CD4-positive, alpha-beta T cell (primary cell): Measurements from ENCODE around the gene WWOX. TPM values are rescaled to one million over a fixed set of nuclear protein-coding genes. Genes with fewer than 3 reads are reported as not detected.

Source experiments
- ATAC-seq: fragments of 200-7000 bp; cut with Tn5 transposase; one replicate; pipeline ENCODE4 v1.10.0; 2022; ENCODE audit warnings: mild to moderate bottlenecking; ENCODE audit not compliant: poor library complexity
- CTCF ChIA-PET: fragments of 350-600 bp; sonication (Branson Sonifier 250); formaldehyde crosslinking; loops from one replicate; lab custom pipeline; 2021; ENCODE audit warnings: antibody characterized with exemption, inconsistent platforms; lab: Charles Lee
- POLR2A ChIA-PET: fragments of 350-600 bp; sonication (Branson Sonifier 250); formaldehyde crosslinking; loops from one replicate; lab custom pipeline; 2021; ENCODE audit warnings: antibody characterized with exemption, inconsistent platforms; lab: Charles Lee
- DNase-seq, 14 experiments: peaks; one replicate each; pipeline ENCODE4 v3.0.0-alpha.2; 2013 to 2020; ENCODE audit warnings: mixed read lengths in 2 of 14
- H3K27ac ChIP-seq, 2 donors: one replicate each; pipeline versions ENCODE4 v1.5.1 to v1.7.0; 2013; ENCODE audit warnings: low read length in 2 of 2, low read depth in 1 of 2, mild to moderate bottlenecking in 1 of 2
- H3K27me3 ChIP-seq, 2 experiments: 1 replicate in 1 of 2; 2 replicates in 1 of 2; pipeline versions ENCODE4 v1.6.1 to v1.7.0; 2013; ENCODE audit warnings: low read length in 2 of 2, control low read depth in 1 of 2, mild to moderate bottlenecking in 1 of 2, moderate library complexity in 1 of 2; ENCODE audit not compliant: insufficient read depth in 2 of 2, control insufficient read depth in 1 of 2
- H3K36me3 ChIP-seq: one replicate; pipeline ENCODE4 v1.6.1; 2013; ENCODE audit warnings: low read length, control low read depth; ENCODE audit not compliant: insufficient read depth
- H3K4me1 ChIP-seq: one replicate; pipeline ENCODE4 v1.6.1; 2013; ENCODE audit warnings: low read length, control low read depth; ENCODE audit not compliant: insufficient read depth
- H3K4me3 ChIP-seq: one replicate; pipeline ENCODE4 v1.5.1; 2013; ENCODE audit warnings: mild to moderate bottlenecking, low read length, moderate library complexity
- H3K9me3 ChIP-seq, 2 experiments: 1 replicate in 1 of 2; 2 replicates in 1 of 2; pipeline versions ENCODE4 v1.6.1 to v1.7.0; 2013; ENCODE audit warnings: low read length in 2 of 2, mild to moderate bottlenecking in 2 of 2, control low read depth in 1 of 2, moderate library complexity in 1 of 2; ENCODE audit not compliant: control insufficient read depth in 1 of 2, insufficient read depth in 1 of 2
- H3K27ac Mint-ChIP-seq: one replicate; pipeline ENCODE4 v1.8.0; 2020; ENCODE audit warnings: mixed read lengths
- H3K27me3 Mint-ChIP-seq: one replicate; pipeline ENCODE4 v1.8.0; 2021; ENCODE audit warnings: mixed read lengths
- H3K36me3 Mint-ChIP-seq: one replicate; pipeline ENCODE4 v1.8.0; 2021; ENCODE audit warnings: low read depth, mixed read lengths
- H3K4me1 Mint-ChIP-seq: one replicate; pipeline ENCODE4 v1.8.0; 2021; ENCODE audit warnings: low read depth, mixed read lengths
- H3K4me3 Mint-ChIP-seq: one replicate; pipeline ENCODE4 v1.8.0; 2020; ENCODE audit warnings: mild to moderate bottlenecking, mixed read lengths
- H3K9me3 Mint-ChIP-seq: one replicate; pipeline ENCODE4 v1.8.0; 2020; ENCODE audit warnings: mixed read lengths
- intact Hi-C, 2 experiments: fragments of 100-400 bp; cut with DNase I in 1 of 2; cut with micrococcal nuclease in 1 of 2; formaldehyde crosslinking; loops; one replicate each; pipeline versions ENCODE4 v1.15.1 to v1.9.0; 2023 to 2025; cut with DNase I, micrococcal nuclease
- total RNA-seq, 174 experiments: library from RNA in 2 of 174; stranded (reverse) in 2 of 174; gene quantifications; one replicate each; pipeline ENCODE4 v1.2.3 and lab custom pipeline; 2021 to 2026
- TF ChIP-seq, protein P1 (sequence below): fragments of 200-600 bp; IDR thresholded peaks from one replicate; pipeline ENCODE4 v1.8.0; 2022; ENCODE audit warnings: antibody characterized with exemption, mild to moderate bottlenecking

WWOX gene
- total RNA-seq, 2 experiments from 2014 or later = 19.3 to 21.7 TPM

- TF ChIP-seq, protein P1, sequence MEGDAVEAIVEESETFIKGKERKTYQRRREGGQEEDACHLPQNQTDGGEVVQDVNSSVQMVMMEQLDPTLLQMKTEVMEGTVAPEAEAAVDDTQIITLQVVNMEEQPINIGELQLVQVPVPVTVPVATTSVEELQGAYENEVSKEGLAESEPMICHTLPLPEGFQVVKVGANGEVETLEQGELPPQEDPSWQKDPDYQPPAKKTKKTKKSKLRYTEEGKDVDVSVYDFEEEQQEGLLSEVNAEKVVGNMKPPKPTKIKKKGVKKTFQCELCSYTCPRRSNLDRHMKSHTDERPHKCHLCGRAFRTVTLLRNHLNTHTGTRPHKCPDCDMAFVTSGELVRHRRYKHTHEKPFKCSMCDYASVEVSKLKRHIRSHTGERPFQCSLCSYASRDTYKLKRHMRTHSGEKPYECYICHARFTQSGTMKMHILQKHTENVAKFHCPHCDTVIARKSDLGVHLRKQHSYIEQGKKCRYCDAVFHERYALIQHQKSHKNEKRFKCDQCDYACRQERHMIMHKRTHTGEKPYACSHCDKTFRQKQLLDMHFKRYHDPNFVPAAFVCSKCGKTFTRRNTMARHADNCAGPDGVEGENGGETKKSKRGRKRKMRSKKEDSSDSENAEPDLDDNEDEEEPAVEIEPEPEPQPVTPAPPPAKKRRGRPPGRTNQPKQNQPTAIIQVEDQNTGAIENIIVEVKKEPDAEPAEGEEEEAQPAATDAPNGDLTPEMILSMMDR = no peak
- no peak overlapping the region for H3K4me3 Mint-ChIP-seq
Observed at GRCh38 chr16:78583441-78583840, 484.0 kb downstream of the WWOX start.

DNA sequence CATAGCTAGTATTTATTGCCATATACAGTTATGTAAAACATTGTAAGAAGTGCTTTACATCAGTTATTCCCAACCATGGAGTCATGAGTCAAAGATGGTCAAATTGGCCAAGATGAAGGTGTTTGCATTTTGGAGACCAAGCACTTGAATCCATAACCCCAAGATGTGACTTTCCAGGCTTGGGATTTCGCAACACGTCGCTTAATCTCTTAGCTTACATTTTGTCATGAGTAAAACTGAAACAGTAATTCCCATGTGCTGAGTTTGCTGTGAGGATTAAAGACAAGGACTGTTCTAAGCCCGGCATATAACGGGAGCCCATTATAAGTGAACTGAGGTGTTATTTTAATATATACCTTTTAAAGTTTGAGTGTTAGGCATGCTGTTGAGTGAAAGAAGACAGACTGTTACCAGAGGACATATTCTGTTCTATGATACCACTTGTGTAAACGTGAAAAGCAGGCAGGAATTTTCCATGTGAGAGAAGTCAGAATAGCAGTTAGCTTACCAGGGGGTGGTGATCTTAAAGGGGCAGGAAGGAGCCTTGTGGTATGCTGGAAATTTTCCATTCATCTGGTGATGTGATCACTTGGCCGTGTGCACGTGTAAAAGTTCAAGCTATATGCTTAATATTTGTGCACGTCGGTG is 484.9 kb downstream of the WWOX start:
- Mint-ChIP-seq H3K4me1 (no peaks in the 10 kb centered on the region), H3K9me3 (no peaks in the 10 kb centered on the region), H3K4me3 (no peak overlapping the region), H3K36me3 (no peaks in the 10 kb centered on the region), H3K27ac (no peak overlapping the region), H3K27me3 (no peaks in the 10 kb centered on the region)
- TF ChIP-seq, protein P1 = no peak
- ChIA-PET CTCF (no interaction called here), POLR2A (no interaction called here)
- Histone ChIP-seq H3K36me3 (no peaks in the 10 kb centered on the region), H3K4me3 (no peak overlapping the region), H3K4me1 (no peaks in the 10 kb centered on the region), H3K9me3 (no peaks in the 10 kb centered on the region), H3K27ac (no peak overlapping the region), H3K27me3 (no peaks in the 10 kb centered on the region)
- DNase-seq (no peak), ATAC-seq (no peak)
- intact Hi-C loops = no loop called here

More at GRCh38 chr16:78583441-78583840, 484.0 kb downstream of the WWOX start:
- no peak for DNase-seq
- Mint-ChIP-seq H3K4me1 (no peaks in the 10 kb centered on the region), H3K27me3 (no peaks in the 10 kb centered on the region), H3K36me3 (no peaks in the 10 kb centered on the region), H3K27ac (no peak overlapping the region), H3K9me3 (no peaks in the 10 kb centered on the region)
- Histone ChIP-seq H3K9me3 (no peaks in the 10 kb centered on the region), H3K4me3 (no peak overlapping the region), H3K4me1 (no peaks in the 10 kb centered on the region), H3K36me3 (no peaks in the 10 kb centered on the region), H3K27ac (no peak overlapping the region), H3K27me3 (no peaks in the 10 kb centered on the region)
- intact Hi-C loops = no loop called here
- POLR2A ChIA-PET = no interaction called here
- ATAC-seq = no peak
- CTCF ChIA-PET = no interaction called here

- H3K4me1 ChIP-seq = no peaks in the 10 kb centered on the region
- intact Hi-C loops = no loop called here
- Mint-ChIP-seq H3K4me1 (no peaks in the 10 kb centered on the region), H3K9me3 (no peaks in the 10 kb centered on the region), H3K27me3 (no peaks in the 10 kb centered on the region), H3K4me3 (no peak overlapping the region), H3K27ac (no peak overlapping the region), H3K36me3 (no peaks in the 10 kb centered on the region)
- ChIA-PET POLR2A (no interaction called here), CTCF (no interaction called here)
- H3K9me3 ChIP-seq = no peaks in the 10 kb centered on the region
- H3K27ac ChIP-seq = no peak overlapping the region
- TF ChIP-seq, protein P1 = no peak
- no peaks in the 10 kb centered on the region for H3K36me3 ChIP-seq
- ATAC-seq (no peak), DNase-seq (no peak)
- no peaks in the 10 kb centered on the region for H3K27me3 ChIP-seq
- H3K4me3 ChIP-seq = no peak overlapping the region
Observed at GRCh38 chr16:78584991-78585390, 485.5 kb downstream of the WWOX start.
